Colon (tissue), 2 donors: ENCODE measurements around the gene KLRG1.

Source experiments
- FAIRE-seq: peaks from 2 replicates; lab custom pipeline; 2012; peaks lifted over from hg19 to GRCh38; lab: Jason Lieb, UNC
- donor health status: control.
- donor health status: control.

Gene KLRG1

DNA sequence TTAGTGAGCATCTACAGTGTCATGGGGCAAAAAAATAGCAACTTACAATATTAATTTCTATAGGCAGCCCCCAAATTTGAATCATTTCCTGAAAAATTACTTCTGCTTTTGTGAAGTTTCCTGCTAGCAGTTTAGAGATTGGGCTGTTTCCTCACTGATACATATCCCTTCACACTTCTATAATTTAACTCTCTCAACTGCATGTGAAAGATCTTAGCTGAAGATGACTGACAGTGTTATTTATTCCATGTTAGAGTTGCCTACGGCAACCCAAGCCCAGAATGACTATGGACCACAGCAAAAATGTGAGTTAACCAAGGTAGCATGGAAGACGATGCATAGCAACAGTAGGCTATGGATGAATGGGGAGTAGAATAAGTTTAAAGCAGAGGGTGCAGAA, at the start of gene KLRG1:
Gene KLRG1, plus strand, starts transcription at position 134 of the 400 bp plus-strand sequence. Its CDS starts 90 bp downstream, at position 224.
- no peak for FAIRE-seq

DNA sequence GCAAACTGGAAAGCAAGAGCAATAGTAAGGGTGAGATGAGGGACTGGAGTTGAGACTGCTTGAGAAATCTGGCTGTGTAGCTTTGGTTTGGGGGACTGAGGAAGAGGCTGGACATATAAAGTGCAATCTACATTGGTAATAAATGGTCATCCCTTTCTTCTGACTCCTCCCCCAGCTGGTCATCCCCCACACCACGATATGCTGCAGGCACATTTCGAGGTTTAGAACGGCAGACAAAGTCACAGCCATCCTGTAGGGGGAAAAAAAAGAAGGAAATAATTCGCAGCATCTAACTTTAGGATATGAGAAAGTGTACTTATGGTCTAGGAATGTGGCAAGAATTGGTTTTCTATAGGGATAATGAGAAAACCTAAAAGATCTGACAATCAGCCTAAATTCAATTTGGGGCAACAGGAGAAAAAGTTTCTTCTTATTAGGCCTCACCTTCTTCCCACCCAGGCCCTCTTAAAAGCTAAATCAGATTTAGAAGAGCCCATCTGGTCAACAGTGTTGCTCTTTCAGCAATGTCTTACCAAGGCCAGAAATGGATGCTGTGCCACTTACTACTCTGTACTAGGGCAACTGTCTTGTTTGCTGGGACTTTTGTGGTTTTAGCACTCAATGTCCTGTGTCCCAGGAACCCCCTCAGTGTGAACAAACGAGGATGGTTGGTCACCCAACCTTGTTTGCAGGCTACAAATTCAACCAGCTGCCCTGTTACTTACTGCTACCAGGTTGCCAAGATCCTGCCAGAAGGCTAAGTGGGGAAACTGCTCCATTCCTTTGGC, 47.5 kb upstream of the KLRG1 start:
- no peak for FAIRE-seq

GRCh38 chr12:8943565-8944186, 45.7 kb upstream of the KLRG1 start:
- no peak for FAIRE-seq

GRCh38 chr12:8946733-8947132, 42.6 kb upstream of the KLRG1 start:
- FAIRE-seq, result no peak

GRCh38 chr12:8947737-8948136, 41.6 kb upstream of the KLRG1 start:
- FAIRE-seq, result no peak

DNA sequence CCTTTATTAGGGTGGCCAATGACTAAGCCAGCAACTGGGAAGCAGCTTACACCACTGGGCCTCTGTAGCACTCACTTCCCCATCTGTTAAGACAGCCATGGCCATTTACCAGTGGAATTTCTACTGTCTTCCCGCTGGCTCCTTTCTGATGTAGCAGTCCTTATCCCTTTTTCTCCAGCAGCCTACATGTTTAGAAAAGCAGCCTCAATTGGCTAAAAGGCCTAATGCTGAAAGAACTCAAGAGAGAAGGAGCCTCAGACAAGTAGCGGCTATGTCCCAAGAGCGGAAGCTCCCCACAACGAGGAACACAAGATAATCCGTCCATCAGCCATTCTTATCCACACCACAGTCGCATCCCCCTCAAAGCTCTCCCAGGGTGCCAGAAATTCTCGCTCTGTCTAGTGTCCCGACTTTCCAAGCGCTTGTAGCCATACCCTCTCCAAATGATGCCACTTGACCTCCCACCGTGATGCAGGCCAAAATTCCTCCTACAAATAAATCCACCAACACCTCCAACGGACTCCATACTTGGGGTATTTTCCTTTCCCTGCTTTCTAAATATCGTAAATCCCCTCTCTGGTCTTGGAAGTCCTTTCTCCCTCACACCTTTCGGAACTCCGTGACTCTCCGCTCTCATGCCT, 40.5 kb upstream of the KLRG1 start:
- FAIRE-seq, result no peak

GRCh38 chr12:8949342-8950220, 39.8 kb upstream of the KLRG1 start, which contains the start of gene M6PR:
TSS of gene M6PR (minus strand) at chr12:8949645. CDS start at chr12:8946404, 3,241 bp downstream.
- FAIRE-seq, result no peak

- no peak for FAIRE-seq
These were observed 39.2 kb upstream of the KLRG1 start for GRCh38 chr12:8950221-8950527.

GRCh38 chr12:8950702-8951478, 38.5 kb upstream of the KLRG1 start:
- no peak for FAIRE-seq

DNA sequence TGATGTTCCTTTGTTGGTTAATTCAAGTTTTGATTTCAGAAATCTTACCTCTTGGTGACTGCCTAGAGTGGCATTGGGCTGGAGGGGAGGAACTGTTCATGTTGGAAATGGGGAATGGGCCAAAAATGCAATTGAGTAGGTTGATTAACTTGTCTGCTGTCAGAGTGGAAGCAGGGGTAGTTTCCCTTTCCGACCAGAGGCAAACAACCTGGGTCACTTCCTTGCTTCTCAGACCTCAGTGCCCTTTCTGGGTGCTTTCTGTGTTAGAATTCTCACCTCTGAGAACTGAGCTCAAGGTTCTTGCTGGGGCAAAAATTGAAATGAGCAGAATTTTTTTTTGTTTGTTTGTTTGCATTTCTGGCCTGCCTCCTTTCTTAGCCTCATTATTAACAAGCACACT, 37.6 kb upstream of the KLRG1 start:
- no peak for FAIRE-seq

DNA sequence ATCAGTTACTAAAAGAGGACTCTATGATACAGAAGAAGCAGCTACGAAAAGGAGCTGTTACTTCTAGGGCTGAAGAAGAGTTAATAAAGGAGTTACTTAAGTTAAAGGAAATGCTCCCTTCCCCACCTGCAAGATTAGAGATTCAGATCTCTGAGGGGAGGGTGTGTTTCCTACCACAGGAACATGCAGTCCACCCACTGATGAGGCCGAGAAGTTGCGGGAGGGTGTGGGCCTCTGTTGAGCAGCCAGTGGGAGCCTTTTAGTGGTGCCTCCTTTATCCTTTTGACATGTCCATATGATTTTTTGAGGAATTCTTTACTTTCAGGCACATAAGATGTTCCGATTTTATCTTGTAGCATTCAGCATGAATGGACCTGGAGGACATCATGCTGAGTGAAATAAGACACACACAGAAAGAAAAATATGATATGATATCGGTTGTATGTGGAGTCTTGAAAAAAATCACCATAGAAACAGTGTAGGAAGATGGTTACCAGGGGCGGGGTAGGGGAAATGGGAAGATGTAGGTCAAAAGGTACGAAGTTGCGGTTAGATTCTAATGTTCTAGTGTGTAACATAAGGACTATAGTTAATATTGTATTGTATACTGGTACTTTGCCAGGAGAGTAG, 35.5 kb upstream of the KLRG1 start:
- FAIRE-seq, result no peak

- FAIRE-seq, result no peak
These were observed 33.3 kb upstream of the KLRG1 start for GRCh38 chr12:8956073-8956472.

DNA sequence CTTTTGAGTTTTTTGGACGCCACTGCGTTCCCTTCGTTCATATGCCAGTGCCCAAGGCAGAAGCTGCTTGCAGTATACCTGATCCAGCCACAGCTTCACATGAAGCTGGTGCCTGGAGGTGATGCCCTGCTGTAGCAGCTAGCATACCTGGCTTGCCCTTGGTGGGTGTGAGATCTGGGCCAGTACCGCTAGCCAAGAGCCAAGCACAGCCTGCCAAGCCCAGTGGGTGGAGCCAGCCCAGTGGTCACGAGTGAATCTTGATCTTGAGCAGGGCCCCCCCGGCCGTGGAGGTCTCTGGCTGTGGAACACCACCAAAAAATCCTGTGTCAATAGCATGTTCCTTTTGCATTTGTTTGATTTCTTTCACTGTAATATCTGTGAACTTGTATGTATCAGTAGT, 32.6 kb upstream of the KLRG1 start:
- FAIRE-seq, result no peak

- FAIRE-seq, result no peak
These were observed 31.8 kb upstream of the KLRG1 start for GRCh38 chr12:8957561-8957960.

DNA sequence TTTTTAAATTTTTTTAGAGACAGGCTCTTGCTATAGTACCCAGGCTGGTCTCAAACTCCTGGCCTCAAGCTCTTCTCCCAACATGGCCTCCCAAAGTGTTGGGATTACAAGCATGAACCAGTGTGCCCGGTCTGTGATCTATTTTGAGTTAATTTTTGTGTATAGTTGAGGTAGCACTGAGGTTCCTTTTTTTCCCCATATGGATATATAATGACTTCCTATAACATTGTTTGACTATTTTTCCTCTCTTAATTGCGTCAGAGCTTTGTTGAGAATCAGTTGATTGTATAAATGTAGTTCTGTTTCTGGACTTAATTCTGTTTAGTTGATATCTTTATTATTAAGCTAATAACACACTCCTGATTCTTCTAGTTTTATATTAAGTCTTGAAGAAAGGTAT, 31.3 kb upstream of the KLRG1 start:
- FAIRE-seq, result no peak

DNA sequence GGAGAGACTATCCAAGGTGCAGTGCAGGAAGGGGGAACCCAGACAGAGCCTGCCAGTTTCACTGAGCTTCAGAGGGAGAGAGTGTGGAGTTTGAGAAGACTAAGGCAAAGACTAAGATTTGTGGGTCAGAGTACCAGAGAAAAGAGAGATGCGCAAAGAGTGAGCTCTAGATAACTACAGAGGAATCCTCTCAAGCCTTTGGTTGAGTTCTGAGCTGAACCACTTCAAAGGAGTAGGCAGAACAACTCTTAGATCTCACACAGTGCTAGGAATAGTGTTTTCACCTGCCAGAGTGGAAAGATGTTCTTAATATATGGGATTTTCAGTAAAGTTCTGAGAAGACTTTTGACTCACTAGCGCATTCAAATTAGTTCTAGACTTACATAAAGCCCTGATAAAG, 29.2 kb upstream of the KLRG1 start:
- FAIRE-seq, result no peak

- no peak for FAIRE-seq
These were observed 20.6 kb upstream of the KLRG1 start for GRCh38 chr12:8968761-8969160.

GRCh38 chr12:8969861-8970411, 19.4 kb upstream of the KLRG1 start:
- FAIRE-seq, result no peak

- no peak for FAIRE-seq
These were observed 18.9 kb upstream of the KLRG1 start for GRCh38 chr12:8970432-8970831.

DNA sequence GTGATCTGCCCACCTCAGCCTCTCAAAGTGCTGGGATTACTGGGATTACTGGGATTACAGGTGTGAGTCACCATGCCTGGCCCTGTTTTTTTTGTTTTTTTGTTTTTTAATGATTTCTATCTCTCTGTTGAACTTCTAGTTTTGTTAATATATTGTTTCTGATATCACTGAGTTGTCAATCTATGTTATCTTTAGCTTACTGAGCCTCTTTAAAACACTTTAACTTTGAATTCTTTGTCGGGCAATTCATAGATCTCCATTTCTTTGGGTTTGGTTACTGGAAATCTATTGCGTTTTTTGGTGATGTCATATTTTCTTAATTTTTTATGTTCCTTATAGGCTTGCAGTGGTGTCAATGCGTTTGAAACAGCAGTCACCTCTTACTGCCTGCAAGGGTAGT, 9.2 kb upstream of the KLRG1 start:
- FAIRE-seq, result no peak

DNA sequence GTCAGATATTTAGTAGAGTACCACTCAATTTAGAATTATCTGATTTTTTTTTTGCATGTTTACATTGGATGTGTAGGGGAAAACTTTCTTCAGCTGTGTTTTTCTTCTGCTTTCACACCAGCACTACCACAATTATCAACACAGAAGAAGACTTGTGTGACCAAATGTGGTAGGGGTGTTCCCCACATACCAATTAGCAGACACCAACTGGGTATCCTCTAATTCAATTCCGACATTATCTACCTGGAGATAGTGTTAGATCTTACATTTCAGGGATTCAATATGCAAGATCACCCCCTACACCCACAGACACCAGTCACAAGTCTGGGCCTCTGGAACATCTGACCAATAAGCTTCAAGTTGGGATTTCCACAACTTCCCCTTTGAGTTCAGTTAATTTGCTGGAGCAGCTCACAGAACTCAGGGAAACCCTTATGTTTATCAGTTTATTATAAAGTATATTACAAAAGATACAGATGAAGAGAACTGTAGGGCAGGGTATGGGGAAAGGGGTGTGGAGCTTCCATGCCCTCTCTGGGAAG, 4.1 kb upstream of the KLRG1 start:
- no peak for FAIRE-seq
